ENCODE results near the gene EMC6. TPM values are rescaled to one million over a fixed set of nuclear protein-coding genes. Genes with fewer than 3 reads are reported as not detected.

The EMC6 gene
- total RNA-seq, 1 donor from 2014 or later, result 75.0 TPM

- H3K4me1 ChIP-seq, result peaks cover 5 to 10% of the 10 kb centered on the region in 2 donors
- no peak for DNase-seq (ENCODE audit: low spot score in 2 of 2)
- H3K36me3 ChIP-seq, result peaks cover 12 to 13% of the 10 kb centered on the region in 2 donors
- no peaks in the 10 kb centered on the region for H3K9me3 ChIP-seq
- no peaks in the 10 kb centered on the region for H3K27me3 ChIP-seq
- peak overlapping the region; percentile 22 to 45 for H3K27ac ChIP-seq
- H3K4me3 ChIP-seq, result no peak overlapping the region
- TF ChIP-seq, protein P1, sequence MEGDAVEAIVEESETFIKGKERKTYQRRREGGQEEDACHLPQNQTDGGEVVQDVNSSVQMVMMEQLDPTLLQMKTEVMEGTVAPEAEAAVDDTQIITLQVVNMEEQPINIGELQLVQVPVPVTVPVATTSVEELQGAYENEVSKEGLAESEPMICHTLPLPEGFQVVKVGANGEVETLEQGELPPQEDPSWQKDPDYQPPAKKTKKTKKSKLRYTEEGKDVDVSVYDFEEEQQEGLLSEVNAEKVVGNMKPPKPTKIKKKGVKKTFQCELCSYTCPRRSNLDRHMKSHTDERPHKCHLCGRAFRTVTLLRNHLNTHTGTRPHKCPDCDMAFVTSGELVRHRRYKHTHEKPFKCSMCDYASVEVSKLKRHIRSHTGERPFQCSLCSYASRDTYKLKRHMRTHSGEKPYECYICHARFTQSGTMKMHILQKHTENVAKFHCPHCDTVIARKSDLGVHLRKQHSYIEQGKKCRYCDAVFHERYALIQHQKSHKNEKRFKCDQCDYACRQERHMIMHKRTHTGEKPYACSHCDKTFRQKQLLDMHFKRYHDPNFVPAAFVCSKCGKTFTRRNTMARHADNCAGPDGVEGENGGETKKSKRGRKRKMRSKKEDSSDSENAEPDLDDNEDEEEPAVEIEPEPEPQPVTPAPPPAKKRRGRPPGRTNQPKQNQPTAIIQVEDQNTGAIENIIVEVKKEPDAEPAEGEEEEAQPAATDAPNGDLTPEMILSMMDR (IDR thresholded peaks at IDR 0.05), result no peak
- intact Hi-C loops (cut with DNase I), result loop anchor here (10.0 kb wide), 1 partner anchor 85 kb away; the partner anchor contains the start of gene HASPIN
Measured at GRCh38 chr17:3639981-3640596, 28.5 kb upstream of the EMC6 start.

DNA sequence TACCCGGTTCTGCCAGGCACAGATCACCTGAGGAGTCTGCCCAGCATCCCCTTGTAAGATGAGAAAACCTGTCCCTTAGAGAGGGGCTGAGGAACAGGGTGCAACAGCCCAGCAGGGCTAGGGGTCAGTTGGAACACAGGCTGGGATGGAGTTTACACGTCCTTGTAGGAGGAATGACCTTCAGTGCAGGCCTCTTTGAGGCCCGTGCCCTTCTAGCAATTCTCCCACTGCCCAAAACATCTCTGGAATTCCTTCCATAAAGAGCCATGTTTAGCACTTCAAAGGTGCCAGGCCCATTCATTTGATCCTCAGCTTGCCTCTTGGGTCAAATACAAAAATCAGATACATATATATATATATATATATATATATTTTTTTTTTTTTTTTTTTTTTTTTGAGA, 27.6 kb upstream of the EMC6 start:
- H3K27ac ChIP-seq, result peak overlapping the region; percentile 13 to 45
- H3K4me3 ChIP-seq, result no peak overlapping the region
- peaks cover 5 to 10% of the 10 kb centered on the region in 2 donors for H3K4me1 ChIP-seq
- TF ChIP-seq, protein P1 (IDR thresholded peaks at IDR 0.05), result no peak
- peaks cover 12 to 16% of the 10 kb centered on the region in 2 donors for H3K36me3 ChIP-seq
- H3K9me3 ChIP-seq, result no peaks in the 10 kb centered on the region
- intact Hi-C loops (cut with DNase I), result no loop called here
- no peaks in the 10 kb centered on the region for H3K27me3 ChIP-seq
- DNase-seq (ENCODE audit: low spot score in 2 of 2), result no peak

DNA sequence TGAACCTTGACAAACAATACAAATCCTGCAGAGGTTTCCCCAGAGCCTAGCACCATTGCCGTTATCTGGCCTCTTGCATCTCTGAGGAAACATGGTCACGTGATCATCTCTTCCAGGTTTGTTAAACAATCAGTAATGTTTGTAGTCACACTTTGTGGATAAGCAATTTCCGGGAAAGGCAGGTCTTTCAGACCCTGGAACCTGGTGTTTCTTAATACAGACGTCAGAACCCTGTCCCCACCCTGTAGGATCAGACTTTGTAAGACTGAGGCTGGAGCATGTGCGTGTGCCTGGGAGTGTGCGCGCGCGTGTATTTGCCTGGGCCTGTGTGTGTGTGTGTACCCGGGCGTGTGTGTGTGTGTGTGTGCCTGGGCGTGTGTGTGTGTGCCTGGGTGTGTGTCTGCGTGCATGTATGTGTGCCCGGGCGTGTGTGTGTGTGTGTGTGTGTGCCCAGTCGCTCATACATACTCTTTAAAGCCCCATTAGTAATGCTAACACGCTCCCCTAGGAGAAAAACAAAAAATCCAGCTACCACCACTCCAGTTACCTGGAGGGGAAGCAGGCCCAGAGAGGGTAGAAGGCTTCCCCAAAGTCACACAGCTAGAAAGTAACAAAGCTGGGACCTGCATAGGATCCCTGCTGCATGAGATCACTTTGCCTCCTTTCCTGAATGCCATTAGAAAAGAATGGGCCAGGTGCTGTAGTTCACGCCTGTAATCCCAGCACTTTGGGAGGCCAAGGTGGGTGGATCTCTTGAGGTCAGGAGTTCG, 26.7 kb upstream of the EMC6 start:
- H3K4me1 ChIP-seq, result peaks cover 5 to 8% of the 10 kb centered on the region in 2 donors
- DNase-seq (ENCODE audit: low spot score in 2 of 2), result no peak
- peaks cover 12 to 16% of the 10 kb centered on the region in 2 donors for H3K36me3 ChIP-seq
- H3K27me3 ChIP-seq, result no peaks in the 10 kb centered on the region
- no peak overlapping the region for H3K4me3 ChIP-seq
- TF ChIP-seq, protein P1 (IDR thresholded peaks at IDR 0.05), result no peak
- intact Hi-C loops (cut with DNase I), result no loop called here
- no peaks in the 10 kb centered on the region for H3K9me3 ChIP-seq
- no peak overlapping the region for H3K27ac ChIP-seq

DNA sequence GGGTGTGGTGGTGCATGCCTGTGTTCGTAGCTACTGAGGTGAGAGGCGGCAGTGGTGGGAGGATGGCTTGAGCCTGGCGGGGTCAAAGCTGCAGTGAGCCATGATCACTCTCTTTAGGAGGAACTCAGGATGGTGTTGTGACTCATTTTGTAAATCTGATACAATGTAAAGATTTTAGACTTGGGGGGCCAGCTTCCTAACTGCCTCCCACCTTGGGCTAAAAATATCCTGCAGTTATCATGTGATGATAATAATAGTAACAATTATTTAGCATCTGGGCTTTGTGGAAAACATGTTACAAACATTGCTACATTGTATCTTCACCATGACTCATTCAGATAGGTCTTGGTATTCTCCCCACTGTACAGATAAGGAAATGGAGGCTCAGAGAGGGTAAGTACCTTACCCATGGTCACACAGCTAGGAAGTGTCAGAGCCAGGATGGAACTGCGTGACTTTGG, 24.7 kb upstream of the EMC6 start:
- intact Hi-C loops (cut with DNase I), result no loop called here
- no peak overlapping the region for H3K4me3 ChIP-seq
- TF ChIP-seq, protein P1 (IDR thresholded peaks at IDR 0.05), result no peak
- H3K27ac ChIP-seq, result no peak overlapping the region
- H3K9me3 ChIP-seq, result no peaks in the 10 kb centered on the region
- no peaks in the 10 kb centered on the region for H3K4me1 ChIP-seq
- no peak for DNase-seq (ENCODE audit: low spot score in 2 of 2)
- H3K36me3 ChIP-seq, result peaks cover 23 to 33% of the 10 kb centered on the region in 2 donors
- H3K27me3 ChIP-seq, result no peaks in the 10 kb centered on the region

DNA sequence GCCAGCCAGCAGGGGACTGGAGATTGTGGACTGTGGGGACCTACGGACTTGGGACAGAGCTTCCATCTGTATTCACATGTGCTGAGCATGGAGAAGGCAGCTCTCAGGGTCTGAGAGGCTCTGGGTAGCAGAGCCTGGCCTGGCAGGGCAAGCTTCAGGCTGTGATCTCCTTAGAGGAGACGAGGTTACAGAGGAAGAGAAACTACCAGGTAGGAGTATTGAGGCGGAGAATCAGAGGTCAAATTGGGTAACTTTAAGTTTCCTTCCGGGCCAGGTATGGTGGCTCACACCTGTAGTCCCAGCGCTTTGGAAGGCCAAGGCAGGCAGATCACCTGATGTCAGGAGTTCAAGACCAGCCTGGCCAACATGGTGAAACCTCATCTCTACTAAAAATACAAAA, 23.3 kb upstream of the EMC6 start:
- H3K4me3 ChIP-seq, result no peak overlapping the region
- intact Hi-C loops (cut with DNase I), result no loop called here
- H3K27me3 ChIP-seq, result no peaks in the 10 kb centered on the region
- no peaks in the 10 kb centered on the region for H3K9me3 ChIP-seq
- H3K4me1 ChIP-seq, result no peaks in the 10 kb centered on the region
- no peak for DNase-seq (ENCODE audit: low spot score in 2 of 2)
- no peak overlapping the region for H3K27ac ChIP-seq
- peaks cover 23 to 44% of the 10 kb centered on the region in 2 donors for H3K36me3 ChIP-seq
- TF ChIP-seq, protein P1 (IDR thresholded peaks at IDR 0.05), result no peak
